GM18873 (cell line): ENCODE data around the gene LUM.

Experiments
- ATAC-seq: cut with Tn5 transposase; IDR thresholded peaks from one replicate; pipeline ENCODE4 v1.9.1; 2021; ENCODE audit warnings: mild to moderate bottlenecking, moderate library complexity, moderate number of reproducible peaks; ENCODE audit not compliant: unreplicated experiment, low FRiP score

Gene LUM

GRCh38 chr12:91078501-91078900 lies 32.8 kb downstream of the LUM start:
- ATAC-seq, result no peak

DNA sequence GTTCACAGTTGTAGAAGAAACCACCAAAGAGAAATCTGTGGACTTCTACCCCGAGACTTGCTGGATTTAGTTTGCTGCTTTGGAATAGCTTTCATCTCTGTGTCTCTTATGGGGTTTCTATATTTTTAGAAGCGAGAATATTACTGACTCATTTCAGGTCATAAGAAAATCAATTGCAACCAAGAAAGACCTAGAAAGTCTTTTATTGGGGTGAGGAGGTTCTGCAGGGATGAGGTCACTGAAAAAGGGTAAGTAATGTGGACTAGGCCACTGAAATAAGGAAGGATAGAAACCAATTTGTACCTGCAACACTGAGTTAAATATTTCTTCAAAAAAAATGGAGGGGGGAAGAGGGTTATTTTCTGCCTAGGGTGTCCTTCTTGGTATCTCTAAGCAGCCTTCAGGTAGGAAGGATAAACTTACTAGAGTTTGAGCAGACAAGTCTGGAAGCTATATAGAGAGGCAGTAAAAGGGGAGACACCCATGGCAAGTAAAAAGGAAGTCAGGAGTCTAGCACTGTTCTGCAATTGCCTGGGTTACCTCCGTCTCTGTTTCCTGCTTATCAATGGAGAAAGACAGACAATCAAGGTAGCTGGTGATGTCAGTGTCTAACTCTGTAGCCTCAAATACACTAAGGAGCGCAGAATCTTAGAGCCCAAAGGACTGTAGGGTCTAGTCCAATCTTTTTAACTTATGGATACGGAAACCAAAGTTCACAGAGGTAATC lies 33.9 kb downstream of the LUM start:
- ATAC-seq, result no peak

- ATAC-seq, result no peak
Observed at GRCh38 chr12:91074851-91075250, 36.4 kb downstream of the LUM start.

DNA sequence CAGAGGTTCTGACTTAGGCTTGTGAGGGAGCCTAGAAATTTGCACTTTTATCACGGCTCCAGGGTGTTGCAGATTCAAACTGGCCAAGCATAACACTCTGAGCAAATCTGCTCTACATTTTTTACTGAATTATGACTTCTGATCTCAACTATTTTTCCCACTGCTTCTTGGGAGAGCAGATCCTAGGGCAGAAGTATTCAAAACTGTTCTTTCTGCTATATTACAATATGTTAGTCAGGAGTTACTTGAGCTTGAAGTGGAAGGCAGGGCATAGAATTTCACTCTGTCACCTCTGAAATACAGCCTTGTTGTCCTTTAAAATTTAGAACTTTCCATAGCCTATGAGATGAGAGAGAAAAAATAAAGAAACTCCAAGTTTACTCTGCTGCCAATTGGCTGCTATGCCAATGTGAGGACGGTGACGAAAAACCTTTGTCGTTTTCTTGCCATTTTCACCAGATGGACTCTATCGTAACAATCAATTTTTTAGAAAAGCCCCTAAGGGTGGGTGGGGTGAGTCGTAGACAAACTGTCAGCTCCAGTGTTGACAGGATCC lies 37.1 kb downstream of the LUM start:
- ATAC-seq, result no peak

DNA sequence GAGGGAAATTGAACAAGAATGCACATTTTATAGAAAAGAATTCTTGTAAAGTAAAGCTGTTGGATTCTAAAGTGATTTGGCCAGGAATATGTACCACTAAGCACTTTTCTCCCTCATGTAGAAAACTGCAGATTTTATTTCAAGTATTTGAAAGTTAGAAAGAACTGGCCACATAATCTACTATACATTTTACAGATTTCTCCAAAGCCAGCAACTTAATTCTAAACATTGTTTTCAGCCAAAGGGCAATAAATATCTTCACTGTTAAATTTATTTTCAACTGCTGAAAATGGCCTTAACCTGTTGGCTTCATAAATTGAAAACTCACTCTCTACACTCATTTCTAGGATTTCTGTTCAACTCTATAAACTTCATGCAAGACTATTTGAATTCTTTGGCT lies 37.9 kb downstream of the LUM start:
- no peak for ATAC-seq

DNA sequence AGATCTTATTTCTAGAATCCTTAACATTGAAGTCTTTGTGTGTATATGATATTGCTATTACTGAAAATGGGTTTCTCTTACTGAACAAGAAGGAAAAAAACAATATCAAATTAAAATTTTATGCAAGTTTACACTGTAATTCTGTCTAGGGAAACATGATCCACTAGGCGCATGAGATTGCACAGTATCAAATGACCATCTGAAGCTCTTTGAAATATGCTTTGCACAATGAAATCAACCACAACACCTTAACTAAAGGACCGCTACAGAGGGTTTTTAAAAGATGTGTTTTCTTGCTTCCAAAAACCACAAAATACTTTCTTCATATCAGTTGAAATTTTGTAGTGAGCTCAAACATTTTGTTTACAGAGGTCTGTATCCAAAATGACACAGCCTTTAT lies 38.4 kb downstream of the LUM start:
- ATAC-seq, result no peak

GRCh38 chr12:91070936-91071335 lies 40.4 kb downstream of the LUM start:
- no peak for ATAC-seq

DNA sequence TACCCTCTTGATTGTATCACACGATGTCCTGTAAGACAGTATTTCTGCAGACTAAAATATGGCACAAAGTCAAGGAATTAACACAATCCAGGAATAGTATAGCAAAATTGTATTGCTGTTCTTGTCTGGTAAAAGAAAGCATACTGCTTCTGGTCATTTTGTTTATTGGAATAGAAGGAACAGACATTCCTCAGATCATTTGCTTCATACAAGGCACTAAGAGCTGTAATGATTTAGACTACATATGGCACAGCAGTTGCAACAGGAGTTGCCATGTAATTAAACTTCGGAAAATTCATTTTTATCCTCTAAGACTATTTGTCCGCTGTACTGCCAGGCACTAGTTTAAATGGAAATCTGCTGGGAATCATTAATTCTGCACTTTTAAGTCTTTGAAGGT lies 45.9 kb downstream of the LUM start:
- ATAC-seq, result no peak

- no peak for ATAC-seq
Observed at GRCh38 chr12:91064640-91065039, 46.7 kb downstream of the LUM start.

GRCh38 chr12:91061091-91061490 lies 50.2 kb downstream of the LUM start:
- no peak for ATAC-seq

GRCh38 chr12:91059211-91059610 lies 52.1 kb downstream of the LUM start:
- ATAC-seq, result no peak

DNA sequence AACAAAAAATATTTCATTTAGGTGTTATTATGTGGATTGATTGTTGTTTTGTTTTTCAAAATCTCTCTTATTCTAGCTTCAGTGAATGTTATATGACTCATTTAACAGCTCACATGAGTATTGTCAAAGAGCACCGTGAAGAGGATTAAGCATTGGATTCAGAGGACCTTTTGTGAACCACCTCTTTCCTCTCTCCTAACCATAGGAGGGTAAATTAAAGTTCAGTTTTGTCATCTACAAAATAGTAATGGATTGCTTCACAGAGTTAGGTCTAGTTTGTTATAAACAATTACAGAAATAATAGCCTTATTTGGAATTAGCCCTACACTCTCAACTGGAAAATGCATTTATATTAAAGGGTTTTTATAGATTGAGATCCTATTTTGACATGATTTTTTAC lies 52.5 kb downstream of the LUM start:
- ATAC-seq, result no peak

- ATAC-seq, result no peak
Observed at GRCh38 chr12:91057368-91058165, 53.7 kb downstream of the LUM start, which contains the start of gene KERA. TSS of gene KERA (minus strand) at chr12:91058024. CDS start at chr12:91056281, 1,743 bp downstream.

GRCh38 chr12:91056488-91056887 lies 54.8 kb downstream of the LUM start:
- ATAC-seq, result no peak

GRCh38 chr12:91055976-91056375 lies 55.3 kb downstream of the LUM start:
- no peak for ATAC-seq

DNA sequence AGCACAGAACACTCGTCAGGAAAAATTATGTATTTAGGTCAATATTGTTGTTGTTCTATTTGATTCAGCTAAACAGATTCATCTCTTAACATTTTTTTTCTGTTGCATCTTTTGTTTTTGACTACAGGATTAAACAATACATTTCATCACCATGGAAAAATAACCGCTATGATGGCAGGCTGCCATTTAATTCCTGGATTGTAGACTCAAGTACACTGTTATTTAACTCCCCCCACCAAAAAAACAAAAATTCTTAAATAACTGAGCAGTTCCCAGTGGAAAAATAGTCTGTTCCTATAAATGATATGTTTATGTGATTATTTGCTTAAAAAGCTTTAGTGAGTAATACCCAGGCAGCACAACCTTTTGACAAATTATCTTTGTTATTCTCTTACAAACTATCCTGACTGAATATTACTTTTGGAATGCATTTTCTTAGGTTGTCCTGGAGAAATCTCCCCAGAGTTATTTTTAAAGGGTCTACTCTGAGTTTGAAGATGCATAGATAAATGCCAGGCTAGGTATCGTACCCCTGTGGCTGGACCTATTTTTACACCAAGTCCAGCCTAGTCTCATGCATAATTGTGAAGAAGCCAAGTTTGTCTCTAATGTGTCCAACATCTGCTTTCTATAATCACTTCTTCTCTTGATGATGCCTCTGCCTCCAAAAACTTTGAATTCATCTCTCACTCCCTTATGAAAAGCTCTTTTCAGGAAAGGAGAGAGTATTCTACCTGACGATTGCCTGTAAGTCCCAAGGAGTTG lies 57.2 kb downstream of the LUM start:
- ATAC-seq, result no peak
